Neuronal stem cell (in vitro differentiated cells): Measurements from ENCODE around the gene LRP10.
A peak's percentile ranks its signal among the peaks of the same experiment; 100 is the strongest.

Source experiments
- DNase-seq: peaks from one replicate; pipeline ENCODE4 v3.0.0-alpha.2; 2013; ENCODE audit warnings: low spot score
- H2AFZ ChIP-seq: one replicate; pipeline ENCODE4 v1.6.1; 2013; ENCODE audit warnings: mild to moderate bottlenecking, low read length, inconsistent platforms
- H2AK5ac ChIP-seq: 2 replicates; pipeline ENCODE4 v1.6.1; 2013; ENCODE audit warnings: low read depth, mild to moderate bottlenecking, inconsistent platforms, low read length, moderate library complexity, mixed read lengths
- H2BK120ac ChIP-seq: 2 replicates; pipeline ENCODE4 v1.6.1; 2013; ENCODE audit warnings: low read depth, mild to moderate bottlenecking, inconsistent platforms, low read length, moderate library complexity, mixed read lengths
- H2BK12ac ChIP-seq: one replicate; pipeline ENCODE4 v1.6.1; 2013; ENCODE audit warnings: low read length, inconsistent platforms
- H2BK15ac ChIP-seq: 2 replicates; pipeline ENCODE4 v1.6.1; 2013; ENCODE audit warnings: mild to moderate bottlenecking, low read length, inconsistent platforms, mixed read lengths
- H2BK5ac ChIP-seq: one replicate; pipeline ENCODE4 v1.6.1; 2013; ENCODE audit warnings: inconsistent platforms, mild to moderate bottlenecking, low read length, moderate library complexity
- H3K14ac ChIP-seq: one replicate; pipeline ENCODE4 v1.6.1; 2013; ENCODE audit warnings: low read length, inconsistent platforms
- H3K18ac ChIP-seq: 2 replicates; pipeline ENCODE4 v1.6.1; 2013; ENCODE audit warnings: low read length, inconsistent platforms
- H3K23ac ChIP-seq: 2 replicates; pipeline ENCODE4 v1.6.1; 2013; ENCODE audit warnings: low read depth, mild to moderate bottlenecking, mixed read lengths, low read length, inconsistent platforms; ENCODE audit not compliant: poor library complexity
- H3K27ac ChIP-seq: replicated peaks from 3 replicates; pipeline ENCODE4 v1.5.1; 2013; ENCODE audit warnings: low read length, inconsistent platforms
- H3K27me3 ChIP-seq, 3 experiments: 2 replicates each; pipeline ENCODE4 v1.6.1; 2013; ENCODE audit warnings: low read length in 3 of 3, mild to moderate bottlenecking in 2 of 3, inconsistent platforms in 1 of 3, low read depth in 1 of 3, mixed read lengths in 1 of 3, moderate library complexity in 1 of 3; ENCODE audit not compliant: control insufficient read depth in 3 of 3, insufficient read depth in 3 of 3
- H3K36me3 ChIP-seq, 2 donors: replicated peaks in 1 of 2; 2 replicates each; pipeline ENCODE4 v1.6.1; 2013; ENCODE audit warnings: low read length in 2 of 2; ENCODE audit not compliant: control insufficient read depth in 2 of 2, insufficient read depth in 2 of 2
- H3K4ac ChIP-seq: 2 replicates; pipeline ENCODE4 v1.6.1; 2013; ENCODE audit warnings: inconsistent platforms, mild to moderate bottlenecking, low read length, moderate library complexity
- H3K4me1 ChIP-seq, 2 donors: 1 replicate in 1 of 2; 2 replicates in 1 of 2; pipeline ENCODE4 v1.6.1; 2013; ENCODE audit warnings: low read length in 2 of 2, low read depth in 1 of 2; ENCODE audit not compliant: control insufficient read depth in 2 of 2, insufficient read depth in 1 of 2
- H3K4me2 ChIP-seq: one replicate; pipeline ENCODE4 v1.6.1; 2013; ENCODE audit warnings: mild to moderate bottlenecking, low read length, inconsistent platforms; ENCODE audit not compliant: insufficient read depth, poor library complexity, severe bottlenecking
- H3K4me3 ChIP-seq, 2 donors: 2 replicates each; pipeline ENCODE4 v1.5.1; 2013; ENCODE audit warnings: low read length in 2 of 2, mild to moderate bottlenecking in 2 of 2, inconsistent platforms in 1 of 2, moderate library complexity in 1 of 2
- H3K79me1 ChIP-seq: one replicate; pipeline ENCODE4 v1.6.1; 2013; ENCODE audit warnings: low read depth, mild to moderate bottlenecking, inconsistent platforms, low read length, moderate library complexity
- H3K9ac ChIP-seq: one replicate; pipeline ENCODE4 v1.6.1; 2013; ENCODE audit warnings: mild to moderate bottlenecking, low read depth, low read length, inconsistent platforms; ENCODE audit not compliant: poor library complexity
- H3K9me3 ChIP-seq, 2 donors: replicated peaks in 1 of 2; 2 replicates each; pipeline versions ENCODE3 to v1.6.1; 2013; ENCODE audit warnings: low read length in 2 of 2, mild to moderate bottlenecking in 2 of 2, inconsistent platforms in 1 of 2, low read depth in 1 of 2, mixed read lengths in 1 of 2, moderate library complexity in 1 of 2; ENCODE audit not compliant: control insufficient read depth in 2 of 2, insufficient read depth in 1 of 2
- H4K8ac ChIP-seq: one replicate; pipeline ENCODE4 v1.6.1; 2013; ENCODE audit warnings: low read depth, mild to moderate bottlenecking, inconsistent platforms, low read length, moderate library complexity
- H4K91ac ChIP-seq: one replicate; pipeline ENCODE4 v1.6.1; 2013; ENCODE audit warnings: low read length, low read depth, mild to moderate bottlenecking, inconsistent platforms; ENCODE audit not compliant: poor library complexity
- WGBS, 2 donors: extraction: QIAGEN DNeasy Blood & Tissue Kit; methylation state at CpG; one replicate each; pipeline ENCODE4 v1.1.7; 2013; ENCODE audit warnings: missing lambda C conversion rate in 2 of 2, mixed read lengths in 1 of 2; ENCODE audit not compliant: insufficient read length in 2 of 2, insufficient replicate concordance in 1 of 2; ENCODE audit errors: extremely low coverage in 2 of 2; 5-methylcytosine and 5-hydroxymethylcytosine counted together

LRP10 gene

GRCh38 chr14:22885975-22886374, 14.4 kb downstream of the LRP10 start:
- no CpG with 5 or more reads among the region's 21 CpGs for WGBS, 2 donors
- DNase-seq = no peak
- H3K4me1 ChIP-seq = peaks cover 34 to 41% of the 10 kb centered on the region in 2 donors
- H2BK12ac ChIP-seq = peak overlapping the region; percentile 2
- no peak overlapping the region for H3K27ac ChIP-seq
- peaks cover 2% of the 10 kb centered on the region for H3K79me1 ChIP-seq
- H4K91ac ChIP-seq = no peak overlapping the region
- H3K4me3 ChIP-seq = peak overlapping the region in 1 of 2 donors; percentile 61
- H3K4ac ChIP-seq = no peak overlapping the region
- H3K4me2 ChIP-seq = peak overlapping the region; percentile 91
- peak overlapping the region; percentile 39 for H3K18ac ChIP-seq
- no peak overlapping the region for H4K8ac ChIP-seq
- H3K23ac ChIP-seq = peak overlapping the region; percentile 70
- H2AFZ ChIP-seq = peak overlapping the region; percentile 91
- no peak overlapping the region for H2BK5ac ChIP-seq
- H3K27me3 ChIP-seq = peaks cover 0 to 6% (median 0%) of the 10 kb centered on the region in 3 experiments
- peak overlapping the region; percentile 71 for H2AK5ac ChIP-seq
- H3K9me3 ChIP-seq = no peaks in the 10 kb centered on the region
- H2BK120ac ChIP-seq = no peak overlapping the region
- H3K9ac ChIP-seq = no peak overlapping the region
- H2BK15ac ChIP-seq = no peak overlapping the region
- no peaks in the 10 kb centered on the region for H3K36me3 ChIP-seq
- H3K14ac ChIP-seq = no peak overlapping the region

- peak overlapping the region; percentile 61 to 79 for H3K4me3 ChIP-seq
- no CpG with 5 or more reads among the region's 77 CpGs for WGBS, 2 donors
- DNase-seq = peak; percentile 82
- no peaks in the 10 kb centered on the region for H3K9me3 ChIP-seq
- H2BK15ac ChIP-seq = peak overlapping the region; percentile 10
- H3K14ac ChIP-seq = peak overlapping the region; percentile 73
- H2BK120ac ChIP-seq = no peak overlapping the region
- no peak overlapping the region for H4K8ac ChIP-seq
- H3K9ac ChIP-seq = peak overlapping the region; percentile 73
- H3K23ac ChIP-seq = peak overlapping the region; percentile 70
- no peak overlapping the region for H2BK5ac ChIP-seq
- peaks cover 34 to 41% of the 10 kb centered on the region in 2 donors for H3K4me1 ChIP-seq
- H3K27ac ChIP-seq = peak overlapping the region; percentile 88
- peak overlapping the region; percentile 71 for H2AK5ac ChIP-seq
- peaks cover 0 to 6% (median 0%) of the 10 kb centered on the region in 3 experiments for H3K27me3 ChIP-seq
- no peak overlapping the region for H3K4ac ChIP-seq
- H3K4me2 ChIP-seq = peak overlapping the region; percentile 91
- H3K18ac ChIP-seq = peak overlapping the region; percentile 92
- H2AFZ ChIP-seq = peak overlapping the region; percentile 91
- peaks cover 2% of the 10 kb centered on the region for H3K79me1 ChIP-seq
- H4K91ac ChIP-seq = no peak overlapping the region
- no peak overlapping the region for H2BK12ac ChIP-seq
- H3K36me3 ChIP-seq = no peaks in the 10 kb centered on the region
Observed at GRCh38 chr14:22886500-22887259, 15.1 kb downstream of the LRP10 start.

- WGBS, 2 donors = no CpG with 5 or more reads among the region's 11 CpGs
- peak overlapping the region; percentile 61 to 79 for H3K4me3 ChIP-seq
- H2BK5ac ChIP-seq = no peak overlapping the region
- no peaks in the 10 kb centered on the region for H3K9me3 ChIP-seq
- no peak overlapping the region for H3K23ac ChIP-seq
- H2BK12ac ChIP-seq = no peak overlapping the region
- H3K9ac ChIP-seq = no peak overlapping the region
- H2BK15ac ChIP-seq = no peak overlapping the region
- no peaks in the 10 kb centered on the region for H3K36me3 ChIP-seq
- peaks cover 2% of the 10 kb centered on the region for H3K79me1 ChIP-seq
- peaks cover 0 to 6% (median 0%) of the 10 kb centered on the region in 3 experiments for H3K27me3 ChIP-seq
- H2BK120ac ChIP-seq = no peak overlapping the region
- no peak overlapping the region for H4K8ac ChIP-seq
- DNase-seq = peak; percentile 76
- H3K14ac ChIP-seq = no peak overlapping the region
- H3K4me1 ChIP-seq = peaks cover 30 to 35% of the 10 kb centered on the region in 2 donors
- H2AK5ac ChIP-seq = no peak overlapping the region
- H3K4ac ChIP-seq = no peak overlapping the region
- H3K4me2 ChIP-seq = peak overlapping the region; percentile 91
- H4K91ac ChIP-seq = no peak overlapping the region
- peak overlapping the region; percentile 91 for H2AFZ ChIP-seq
- no peak overlapping the region for H3K18ac ChIP-seq
- H3K27ac ChIP-seq = peak overlapping the region; percentile 88
Observed at GRCh38 chr14:22887260-22887989, 15.9 kb downstream of the LRP10 start.

- Histone ChIP-seq H3K14ac (no peak overlapping the region), H3K4me3 (peak overlapping the region in 1 of 2 donors; percentile 61), H2BK5ac (no peak overlapping the region), H2BK12ac (peak overlapping the region; percentile 92), H3K23ac (no peak overlapping the region), H2BK15ac (no peak overlapping the region), H3K9me3 (no peaks in the 10 kb centered on the region), H3K79me1 (peaks cover 2% of the 10 kb centered on the region), H4K91ac (no peak overlapping the region), H3K27ac (no peak overlapping the region), H3K4me1 (peaks cover 26 to 31% of the 10 kb centered on the region in 2 donors), H3K4me2 (peak overlapping the region; percentile 56), H3K18ac (peak overlapping the region; percentile 40), H2AK5ac (no peak overlapping the region), H2BK120ac (no peak overlapping the region), H3K36me3 (no peaks in the 10 kb centered on the region), H3K9ac (no peak overlapping the region), H3K27me3 (peaks cover 0 to 6% (median 0%) of the 10 kb centered on the region in 3 experiments), H3K4ac (no peak overlapping the region), H4K8ac (no peak overlapping the region), H2AFZ (peak overlapping the region; percentile 68)
- no peak for DNase-seq
- WGBS, 2 donors = no CpG with 5 or more reads among the region's 5 CpGs
Observed at GRCh38 chr14:22887990-22888378, 16.4 kb downstream of the LRP10 start.
